A549 (cell line): ENCODE results near the gene IL2RG. TPM values are rescaled to one million over a fixed set of nuclear protein-coding genes. Genes with fewer than 3 reads are reported as not detected.

Source experiments
- ATAC-seq, 2 experiments: fragments of 200-7000 bp in 1 of 2; fragments of >200 bp in 1 of 2; cut with Nextera tagmentation in 1 of 2; cut with Tn5 transposase in 1 of 2; 3 replicates each; pipeline versions ENCODE4 v1.8.0 to v1.9.1; 2018 to 2020; ENCODE audit warnings: mild to moderate bottlenecking in 1 of 2, moderate library complexity in 1 of 2
- CTCF ChIA-PET: fragments of 300-600 bp; sonication (Branson Sonifier 250); formaldehyde crosslinking; extraction: SDS; loops from one replicate; lab custom pipeline; 2021; ENCODE audit warnings: antibody characterized with exemption, inconsistent platforms; lab: Yijun Ruan, JAX
- POLR2A ChIA-PET: fragments of 350-600 bp; formaldehyde crosslinking; extraction: SDS; loops from one replicate; lab custom pipeline; 2021; ENCODE audit warnings: antibody characterized with exemption, inconsistent platforms; lab: Yijun Ruan, JAX
- DNase-seq, 2 experiments: peaks; one replicate each; pipeline versions ENCODE4 v3.0.0 to v3.0.0-alpha.2; 2011 to 2016; ENCODE audit warnings: low read depth in 1 of 2, low spot score in 1 of 2
- FAIRE-seq: peaks from 2 replicates; lab custom pipeline; 2011; peaks lifted over from hg19 to GRCh38; lab: Jason Lieb, UNC
- H3K27ac ChIP-seq, 2 experiments: fragments of >200 bp; sonication (Bioruptor Twin); formaldehyde crosslinking; 3 replicates each; pipeline ENCODE4 v1.5.1; 2016 to 2017
- H3K4me1 ChIP-seq: fragments of >200 bp; sonication (Bioruptor Twin); formaldehyde crosslinking; 3 replicates; pipeline ENCODE4 v1.6.1; 2016
- H3K4me2 ChIP-seq: fragments of >200 bp; sonication (Bioruptor Twin); formaldehyde crosslinking; 3 replicates; pipeline ENCODE4 v1.6.1; 2016
- H3K4me3 ChIP-seq: fragments of >200 bp; sonication (Bioruptor Twin); formaldehyde crosslinking; 3 replicates; pipeline ENCODE4 v1.5.1; 2016
- H3K9me3 ChIP-seq: fragments of >200 bp; sonication (Bioruptor Twin); formaldehyde crosslinking; 3 replicates; pipeline ENCODE4 v1.6.1; 2016
- CBX2 ChIP-seq: fragments of 200-600 bp; sonication (generic); IDR thresholded peaks from 2 replicates; pipeline ENCODE4 v1.6.1; 2016; ENCODE audit warnings: low read depth, mild to moderate bottlenecking, borderline replicate concordance
- CHD2 ChIP-seq: fragments of 150-350 bp; IDR thresholded peaks from 2 replicates; pipeline ENCODE4 v1.6.1; 2014; ENCODE audit warnings: low read length; ENCODE audit not compliant: partially characterized antibody
- CHD4 ChIP-seq: fragments of 200-600 bp; sonication (generic); IDR thresholded peaks from 2 replicates; pipeline ENCODE4 v1.6.1; 2016; ENCODE audit warnings: antibody characterized with exemption, mild to moderate bottlenecking, borderline replicate concordance
- FOXS1 ChIP-seq: fragments of 250-450 bp; sonication (Bioruptor Pico); IDR thresholded peaks from 2 replicates; pipeline ENCODE4 v1.5.0; 2020; ENCODE audit warnings: mild to moderate bottlenecking, moderate library complexity
- HDAC2 ChIP-seq: fragments of 200-600 bp; sonication (generic); IDR thresholded peaks from 2 replicates; pipeline ENCODE4 v1.6.1; 2016
- HOXB13 ChIP-seq: fragments of 250-450 bp; sonication (Bioruptor Pico); IDR thresholded peaks from 2 replicates; pipeline ENCODE4 v1.5.0; 2020; ENCODE audit warnings: low read depth, mild to moderate bottlenecking, moderate library complexity
- JUN ChIP-seq, 2 experiments: fragments of >200 bp; sonication (Bioruptor Twin); formaldehyde crosslinking; IDR thresholded peaks; 2 replicates in 1 of 2; 3 replicates in 1 of 2; pipeline ENCODE4 v1.6.1; 2016 to 2017
- KDM1A ChIP-seq: fragments of 200-600 bp; sonication (generic); IDR thresholded peaks from 2 replicates; pipeline ENCODE4 v1.6.1; 2016; ENCODE audit warnings: low read depth, mild to moderate bottlenecking
- MYC ChIP-seq: IDR thresholded peaks from 2 replicates; pipeline ENCODE4 v1.6.1; 2012; ENCODE audit warnings: mild to moderate bottlenecking, inconsistent platforms, low read length, improper control_type of control experiment, borderline replicate concordance
- NPAS2 ChIP-seq: fragments of 250-450 bp; sonication (Bioruptor Pico); IDR thresholded peaks from 2 replicates; pipeline ENCODE4 v1.8.0; 2022; ENCODE audit warnings: mild to moderate bottlenecking, moderate library complexity, borderline replicate concordance
- NR3C1 ChIP-seq: fragments of >200 bp; sonication (Bioruptor Twin); formaldehyde crosslinking; IDR thresholded peaks from 3 replicates; pipeline ENCODE4 v1.6.1; 2017
- RAD21 ChIP-seq, 2 experiments: fragments of >200 bp in 1 of 2; sonication (Bioruptor Twin) in 1 of 2; formaldehyde crosslinking in 1 of 2; IDR thresholded peaks in 1 of 2; conservative IDR thresholded peaks in 1 of 2; 2 replicates in 1 of 2; 3 replicates in 1 of 2; pipeline ENCODE4 v1.6.1; 2012 to 2018; ENCODE audit warnings: inconsistent platforms in 1 of 2
- ZFP36 ChIP-seq: fragments of 450-650 bp; IDR thresholded peaks from 2 replicates; pipeline ENCODE4 v1.6.1; 2014; ENCODE audit warnings: borderline replicate concordance; ENCODE audit not compliant: partially characterized antibody
- WGBS: methylation state at CpG from one replicate; pipeline ENCODE4 v1.1.6; 2017; ENCODE audit errors: missing lambda C conversion rate; 5-methylcytosine and 5-hydroxymethylcytosine counted together
- polyA plus RNA-seq, 4 experiments: library from polyadenylated mRNA; depleted of rRNA in 3 of 4; stranded (reverse); fragments of >200 nt; fragmentation: RNase III in 1 of 4; extraction: RNeasy Plus Mini Kit Qiagen cat#74134 plus additional on column Dnase treatment in 1 of 4; gene quantifications; 2 replicates in 3 of 4; 3 replicates in 1 of 4; pipeline ENCODE4 v1.2.3, GENCODE V29; 2011 to 2017
- TF ChIP-seq, protein P1 (sequence below): fragments of 250-450 bp; sonication (Bioruptor Pico); IDR thresholded peaks from 2 replicates; pipeline ENCODE4 v1.5.0; 2021; ENCODE audit warnings: mild to moderate bottlenecking, moderate library complexity, borderline replicate concordance
- TF ChIP-seq, protein P2 (sequence below): fragments of >200 bp; sonication (Bioruptor Twin); formaldehyde crosslinking; IDR thresholded peaks from 3 replicates; pipeline ENCODE4 v1.5.1; 2016
- TF ChIP-seq, protein P3 (sequence below): IDR thresholded peaks from 2 replicates; pipeline ENCODE4 v1.6.1; 2012

IL2RG gene
- polyA plus RNA-seq, 2 of the 4 experiments (the other 2 are of a cell fraction), result 0.22 to 0.23 TPM

DNA sequence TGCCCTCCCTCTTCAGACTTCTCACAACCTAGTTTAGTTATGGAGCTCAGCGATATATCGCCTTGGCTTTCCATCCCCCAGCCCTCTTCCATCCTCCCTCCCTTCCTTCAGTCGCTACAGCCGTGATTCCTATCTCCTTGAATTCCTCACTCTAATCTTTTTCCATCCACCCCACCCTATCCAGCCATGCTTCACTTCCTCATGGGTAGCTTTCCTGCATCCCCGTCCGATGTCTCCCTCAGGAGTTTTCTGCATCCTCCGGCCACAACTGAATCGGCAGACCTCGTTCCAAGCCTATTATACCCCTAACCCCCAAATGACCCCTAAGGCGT, 43.7 kb downstream of the IL2RG start:
- POLR2A ChIA-PET, result interaction anchor here (0.6 to 1.5 kb wide), 3 partner anchors 9 to 51 kb away, joined by 3 to 15 read pairs (median 6); partner anchors contain the start of gene MED12
- CTCF ChIA-PET, result no interaction called here
- 0% methylated on average over 9 of the region's 10 CpGs for WGBS
- no peak for DNase-seq
- Histone ChIP-seq H3K9me3 (no peaks in the 10 kb centered on the region), H3K4me2 (peak overlapping the region; percentile 78), H3K4me3 (peak overlapping the region; percentile 84), H3K27ac (peak overlapping the region; percentile 91 to 93), H3K4me1 (peaks cover 4% of the 10 kb centered on the region; the same call in 1 of the 3 replicates)
- no peak for FAIRE-seq
- peak; percentile 54 to 55 for ATAC-seq
- TF ChIP-seq, protein P1, sequence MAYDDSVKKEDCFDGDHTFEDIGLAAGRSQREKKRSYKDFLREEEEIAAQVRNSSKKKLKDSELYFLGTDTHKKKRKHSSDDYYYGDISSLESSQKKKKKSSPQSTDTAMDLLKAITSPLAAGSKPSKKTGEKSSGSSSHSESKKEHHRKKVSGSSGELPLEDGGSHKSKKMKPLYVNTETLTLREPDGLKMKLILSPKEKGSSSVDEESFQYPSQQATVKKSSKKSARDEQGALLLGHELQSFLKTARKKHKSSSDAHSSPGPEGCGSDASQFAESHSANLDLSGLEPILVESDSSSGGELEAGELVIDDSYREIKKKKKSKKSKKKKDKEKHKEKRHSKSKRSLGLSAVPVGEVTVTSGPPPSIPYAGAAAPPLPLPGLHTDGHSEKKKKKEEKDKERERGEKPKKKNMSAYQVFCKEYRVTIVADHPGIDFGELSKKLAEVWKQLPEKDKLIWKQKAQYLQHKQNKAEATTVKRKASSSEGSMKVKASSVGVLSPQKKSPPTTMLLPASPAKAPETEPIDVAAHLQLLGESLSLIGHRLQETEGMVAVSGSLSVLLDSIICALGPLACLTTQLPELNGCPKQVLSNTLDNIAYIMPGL (CRISPR knock-in tag), result no peak
- TF ChIP-seq JUN (IDR thresholded peaks at IDR 0.05) (no peak), FOXS1 (CRISPR knock-in tag) (no peak), CHD2 (no peak), MYC (no peak), ZFP36 (no peak), HOXB13 (CRISPR knock-in tag) (no peak), NR3C1 (no peak), KDM1A (no peak), CHD4 (no peak), NPAS2 (CRISPR knock-in tag) (no peak), RAD21 (conservative IDR thresholded peaks at IDR 0.05 in 1 of 2, IDR thresholded peaks at IDR 0.05 in 1 of 2) (no peak)
- TF ChIP-seq, protein P2, sequence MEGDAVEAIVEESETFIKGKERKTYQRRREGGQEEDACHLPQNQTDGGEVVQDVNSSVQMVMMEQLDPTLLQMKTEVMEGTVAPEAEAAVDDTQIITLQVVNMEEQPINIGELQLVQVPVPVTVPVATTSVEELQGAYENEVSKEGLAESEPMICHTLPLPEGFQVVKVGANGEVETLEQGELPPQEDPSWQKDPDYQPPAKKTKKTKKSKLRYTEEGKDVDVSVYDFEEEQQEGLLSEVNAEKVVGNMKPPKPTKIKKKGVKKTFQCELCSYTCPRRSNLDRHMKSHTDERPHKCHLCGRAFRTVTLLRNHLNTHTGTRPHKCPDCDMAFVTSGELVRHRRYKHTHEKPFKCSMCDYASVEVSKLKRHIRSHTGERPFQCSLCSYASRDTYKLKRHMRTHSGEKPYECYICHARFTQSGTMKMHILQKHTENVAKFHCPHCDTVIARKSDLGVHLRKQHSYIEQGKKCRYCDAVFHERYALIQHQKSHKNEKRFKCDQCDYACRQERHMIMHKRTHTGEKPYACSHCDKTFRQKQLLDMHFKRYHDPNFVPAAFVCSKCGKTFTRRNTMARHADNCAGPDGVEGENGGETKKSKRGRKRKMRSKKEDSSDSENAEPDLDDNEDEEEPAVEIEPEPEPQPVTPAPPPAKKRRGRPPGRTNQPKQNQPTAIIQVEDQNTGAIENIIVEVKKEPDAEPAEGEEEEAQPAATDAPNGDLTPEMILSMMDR, result no peak
- TF ChIP-seq, protein P3, sequence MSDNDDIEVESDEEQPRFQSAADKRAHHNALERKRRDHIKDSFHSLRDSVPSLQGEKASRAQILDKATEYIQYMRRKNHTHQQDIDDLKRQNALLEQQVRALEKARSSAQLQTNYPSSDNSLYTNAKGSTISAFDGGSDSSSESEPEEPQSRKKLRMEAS, result no peak

DNA sequence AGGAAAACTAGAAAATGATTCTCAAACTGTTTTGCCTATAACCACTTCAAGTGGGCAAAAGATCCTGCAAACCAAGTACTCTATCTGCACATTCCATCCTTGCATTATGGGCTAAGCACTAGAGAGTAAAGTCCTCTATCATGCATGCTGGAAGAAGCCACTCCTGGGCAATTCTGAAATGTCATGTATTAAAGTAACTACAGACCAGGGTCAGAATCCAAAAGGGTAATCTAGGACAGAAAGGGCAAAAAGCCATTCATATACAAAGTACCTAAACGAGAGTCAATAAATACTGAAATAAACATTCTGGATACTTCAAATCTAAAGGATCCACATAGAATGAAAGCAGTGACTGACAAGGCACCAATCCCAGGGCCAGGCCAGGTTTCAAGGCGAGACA, 44.3 kb downstream of the IL2RG start:
- Histone ChIP-seq H3K9me3 (no peaks in the 10 kb centered on the region), H3K27ac (peak overlapping the region; percentile 91 to 93), H3K4me1 (peaks cover 4% of the 10 kb centered on the region; the same call in 1 of the 3 replicates), H3K4me3 (peak overlapping the region; percentile 84), H3K4me2 (peak overlapping the region; percentile 78)
- WGBS, result 12% methylated on average over 2 of the region's 2 CpGs
- CTCF ChIA-PET, result no interaction called here
- DNase-seq, result no peak
- ATAC-seq, result no peak
- POLR2A ChIA-PET, result interaction anchor here (0.9 to 1.5 kb wide), 2 partner anchors 9 to 52 kb away, joined by 3 to 15 read pairs; partner anchors contain the start of gene MED12
- no peak for FAIRE-seq
- TF ChIP-seq NR3C1 (no peak), HDAC2 (no peak), FOXS1 (CRISPR knock-in tag) (no peak)

DNA sequence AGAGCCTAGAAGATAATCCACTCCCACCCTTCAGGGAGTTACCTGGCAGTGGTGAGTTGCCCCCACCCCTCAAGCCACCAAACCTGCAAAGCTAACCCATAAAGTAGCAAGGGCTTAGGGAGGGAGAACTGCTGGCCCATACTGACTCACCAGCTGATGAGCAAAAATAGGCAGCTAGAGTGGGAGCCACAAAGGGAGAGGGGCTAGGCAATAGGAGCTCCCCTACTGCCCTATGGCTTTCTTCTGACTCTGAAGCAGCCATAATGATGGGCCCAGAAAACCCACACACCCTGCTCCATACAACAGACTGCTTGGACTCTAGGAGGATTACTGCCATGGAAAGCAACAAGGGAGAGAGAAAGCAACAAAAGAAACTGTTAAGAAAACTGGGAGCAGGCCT, 51.2 kb downstream of the IL2RG start:
- POLR2A ChIA-PET, result no interaction called here
- no peak for DNase-seq
- Histone ChIP-seq H3K9me3 (no peaks in the 10 kb centered on the region), H3K27ac (no peak overlapping the region)
- no peak for TF ChIP-seq CBX2
- TF ChIP-seq, all 56 proteins: peak for 0
- Histone ChIP-seq H3K4me2 (no peak overlapping the region), H3K4me1 (peaks cover 20% of the 10 kb centered on the region), H3K4me3 (no peak overlapping the region)
- FAIRE-seq (no peak), ATAC-seq (no peak)
- CTCF ChIA-PET, result interaction anchor here (0.5 kb wide), 1 partner anchor 12 kb away, joined by 3 read pairs; no protein-coding TSS in a partner anchor
